Colonic mucosa (tissue), 4 donors: Measurements from ENCODE around the gene XPO4. TPM values are rescaled to one million over a fixed set of nuclear protein-coding genes. Genes with fewer than 3 reads are reported as not detected.

Experiments
- DNase-seq: peaks from one replicate; pipeline ENCODE4 v3.0.0-alpha.2; 2020
- H3K27ac ChIP-seq: fragments of 200-600 bp; one replicate; pipeline ENCODE4 v1.8.0; 2021
- H3K27me3 ChIP-seq: fragments of 200-600 bp; one replicate; pipeline ENCODE4 v1.8.0; 2021
- H3K36me3 ChIP-seq: fragments of 200-600 bp; one replicate; pipeline ENCODE4 v1.8.0; 2021
- H3K4me1 ChIP-seq: fragments of 200-600 bp; one replicate; pipeline ENCODE4 v1.8.0; 2021; ENCODE audit warnings: mild to moderate bottlenecking
- H3K4me3 ChIP-seq: fragments of 200-600 bp; one replicate; pipeline ENCODE4 v1.8.0; 2021
- H3K9ac ChIP-seq, 2 donors: one replicate each; pipeline ENCODE4 v1.7.0; 2013; ENCODE audit warnings: control low read depth in 2 of 2, low read depth in 2 of 2, low read length in 2 of 2
- H3K9me3 ChIP-seq: fragments of 200-600 bp; one replicate; pipeline ENCODE4 v1.8.0; 2021
- CTCF ChIP-seq: fragments of 200-600 bp; IDR thresholded peaks from one replicate; pipeline ENCODE4 v1.8.0; 2022; ENCODE audit warnings: antibody characterized with exemption, mild to moderate bottlenecking
- intact Hi-C: fragments of 100-400 bp; cut with DNase I; formaldehyde crosslinking; loops from one replicate; pipeline ENCODE4 v1.14.1; 2022
- total RNA-seq, 2 donors: library from RNA; stranded (reverse); fragmentation: NEBNext Ultra II Directional in 1 of 2; extraction: Animal tissue kit (Norgen Biotek cat#: 25700) in 1 of 2; gene quantifications; one replicate each; pipeline ENCODE4 v1.2.1, GENCODE V29; 2021
- donor health status: healthy.
- donor health status: DM: no; HTN: no; CAD: no.
- donor health status: DM: no; HTN: no; CAD: no.

Gene XPO4
- total RNA-seq, 2 donors from 2014 or later: 9.1 to 18.2 TPM

GRCh38 chr13:20801707-20802106, 100.8 kb downstream of the XPO4 start:
- no peaks in the 10 kb centered on the region for H3K9me3 ChIP-seq
- no peak for TF ChIP-seq CTCF
- no peak overlapping the region for H3K9ac ChIP-seq
- H3K4me1 ChIP-seq: no peaks in the 10 kb centered on the region
- no peak overlapping the region for H3K27ac ChIP-seq
- no peaks in the 10 kb centered on the region for H3K36me3 ChIP-seq
- H3K27me3 ChIP-seq: no peaks in the 10 kb centered on the region
- no peak overlapping the region for H3K4me3 ChIP-seq
- DNase-seq: no peak
- intact Hi-C loops: no loop called here

GRCh38 chr13:20799726-20800416, 102.7 kb downstream of the XPO4 start:
- Histone ChIP-seq H3K36me3 (peaks cover under 1% of the 10 kb centered on the region), H3K27ac (no peak overlapping the region), H3K9me3 (no peaks in the 10 kb centered on the region), H3K4me3 (no peak overlapping the region), H3K9ac (no peak overlapping the region), H3K4me1 (no peaks in the 10 kb centered on the region), H3K27me3 (no peaks in the 10 kb centered on the region)
- no peak for TF ChIP-seq CTCF
- intact Hi-C loops: no loop called here
- no peak for DNase-seq

- TF ChIP-seq CTCF: no peak
- Histone ChIP-seq H3K27me3 (no peaks in the 10 kb centered on the region), H3K4me3 (no peak overlapping the region), H3K36me3 (peaks cover 4% of the 10 kb centered on the region), H3K27ac (no peak overlapping the region), H3K9me3 (no peaks in the 10 kb centered on the region), H3K9ac (no peak overlapping the region), H3K4me1 (no peaks in the 10 kb centered on the region)
- no peak for DNase-seq
- intact Hi-C loops: no loop called here
Observed at GRCh38 chr13:20798027-20798426, 104.5 kb downstream of the XPO4 start.

- H3K4me3 ChIP-seq: no peak overlapping the region
- DNase-seq: no peak
- no peak overlapping the region for H3K9ac ChIP-seq
- H3K27me3 ChIP-seq: no peaks in the 10 kb centered on the region
- H3K9me3 ChIP-seq: no peaks in the 10 kb centered on the region
- no peaks in the 10 kb centered on the region for H3K4me1 ChIP-seq
- TF ChIP-seq CTCF: no peak
- intact Hi-C loops: no loop called here
- no peak overlapping the region for H3K27ac ChIP-seq
- peaks cover 4% of the 10 kb centered on the region for H3K36me3 ChIP-seq
Observed at GRCh38 chr13:20796791-20797508, 105.6 kb downstream of the XPO4 start.

GRCh38 chr13:20789665-20790064, 112.9 kb downstream of the XPO4 start:
- Histone ChIP-seq H3K27me3 (no peaks in the 10 kb centered on the region), H3K27ac (no peak overlapping the region), H3K4me1 (no peaks in the 10 kb centered on the region), H3K9me3 (no peaks in the 10 kb centered on the region), H3K9ac (no peak overlapping the region), H3K4me3 (no peak overlapping the region), H3K36me3 (peaks cover 2% of the 10 kb centered on the region)
- TF ChIP-seq CTCF: no peak
- no peak for DNase-seq
- intact Hi-C loops: no loop called here
